Activated CD4-positive, CD25-positive, alpha-beta regulatory T cell (primary cell): ENCODE results near the gene CTSD.

Experiments used
- DNase-seq, 4 experiments: peaks; one replicate each; lab custom pipeline; 2025; lab: John Stamatoyannopoulos, UW

Gene CTSD

DNA sequence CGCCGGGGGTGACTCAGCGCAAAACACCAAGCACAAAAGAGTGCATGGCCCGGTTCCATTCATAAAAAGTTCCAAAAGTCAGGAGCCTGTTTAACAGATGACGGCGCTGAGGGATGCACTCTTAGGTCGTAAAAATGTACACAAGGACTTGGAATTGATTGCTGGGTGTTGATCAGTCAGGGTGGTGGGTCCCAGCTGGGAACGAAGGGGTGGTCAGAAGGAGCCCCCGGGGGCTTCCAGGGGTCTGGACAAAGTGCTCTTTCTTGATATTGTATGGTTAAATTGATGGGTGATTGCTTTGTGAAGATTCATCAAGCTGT, 34.1 kb downstream of the CTSD start:
- DNase-seq: no peak

DNA sequence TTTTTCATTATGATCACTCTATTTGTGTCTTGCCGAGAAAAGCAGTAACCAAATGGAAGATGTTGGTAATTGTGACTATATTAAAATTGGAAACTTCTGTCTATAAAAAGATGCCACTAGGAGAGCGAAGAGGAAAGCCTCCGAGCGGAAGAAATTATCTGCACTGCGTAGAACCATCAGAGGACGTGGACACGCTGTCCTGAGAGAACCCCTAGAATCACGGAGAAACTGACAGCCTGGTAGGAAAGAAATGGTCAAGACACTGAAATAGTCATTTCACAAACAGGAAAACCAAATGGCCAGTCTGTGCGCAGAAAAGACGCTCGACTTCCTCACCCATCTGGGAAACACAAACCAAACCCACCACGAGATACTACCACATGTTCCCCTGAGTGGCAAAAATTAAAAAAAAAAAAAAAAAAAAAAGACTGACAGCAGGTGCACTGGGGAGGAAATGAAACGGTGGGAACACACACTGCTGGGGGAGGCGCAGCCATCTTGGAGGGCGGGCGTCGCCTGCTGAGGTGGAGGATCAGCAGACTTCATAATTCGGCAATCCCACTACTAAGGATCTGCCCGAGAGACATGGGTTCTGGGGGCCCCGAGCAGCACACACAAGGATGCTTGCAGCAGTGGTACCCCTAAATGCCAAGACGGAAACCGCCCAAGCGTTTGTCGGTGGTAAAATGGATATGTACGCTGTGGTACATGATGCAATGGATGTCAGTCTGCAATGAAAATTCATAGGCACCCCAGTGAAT, 34.6 kb downstream of the CTSD start:
- DNase-seq: no peak

DNA sequence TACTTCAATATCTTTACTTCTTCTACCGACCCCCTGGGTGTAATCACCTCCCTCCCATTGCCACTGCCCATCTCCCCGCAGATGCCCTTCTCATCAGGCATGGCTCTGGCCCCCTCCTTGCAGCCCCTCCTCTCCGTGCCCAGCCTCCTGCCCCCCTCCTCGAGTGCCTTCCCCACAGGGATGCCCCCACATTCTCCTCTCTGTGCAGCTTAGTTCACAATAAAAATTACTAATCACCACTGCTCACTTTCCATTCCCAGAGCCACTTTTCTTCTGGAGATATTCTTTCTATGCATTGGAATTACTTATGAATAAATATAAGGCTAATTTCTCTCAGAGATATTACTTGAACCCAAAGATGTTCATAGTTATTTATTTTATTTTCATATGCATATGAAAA, 35.4 kb downstream of the CTSD start:
- no peak for DNase-seq

- no peak for DNase-seq
Measured at GRCh38 chr11:1727861-1728260, 35.9 kb downstream of the CTSD start.

DNA sequence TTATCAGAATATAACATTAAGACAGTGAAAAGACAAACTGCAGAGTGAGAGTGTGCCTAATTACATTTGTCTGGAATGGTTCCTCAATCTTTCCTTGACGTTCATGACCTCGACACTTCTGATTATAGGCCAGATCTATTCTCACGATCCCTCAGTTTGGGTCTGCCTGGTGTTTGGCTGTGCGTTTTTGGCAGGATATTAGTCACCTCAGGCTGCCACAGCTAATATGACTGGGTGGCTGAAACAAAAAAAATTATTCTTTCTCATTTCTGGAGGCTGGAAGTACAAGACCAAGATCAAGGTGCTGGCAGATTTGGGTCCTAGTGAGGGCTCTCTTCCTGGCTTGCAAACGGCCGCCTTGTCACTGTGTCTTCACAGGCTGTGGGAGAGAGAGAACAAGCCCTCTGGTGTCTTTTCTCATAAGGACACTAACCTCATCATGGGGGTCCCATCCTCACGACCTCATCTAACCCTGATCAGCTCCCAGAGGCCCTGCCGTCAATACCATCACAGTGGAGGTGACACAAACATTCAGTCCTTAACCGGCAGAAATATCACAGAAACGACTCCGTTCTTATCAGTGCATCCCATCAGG, 36.5 kb downstream of the CTSD start:
- no peak for DNase-seq

DNA sequence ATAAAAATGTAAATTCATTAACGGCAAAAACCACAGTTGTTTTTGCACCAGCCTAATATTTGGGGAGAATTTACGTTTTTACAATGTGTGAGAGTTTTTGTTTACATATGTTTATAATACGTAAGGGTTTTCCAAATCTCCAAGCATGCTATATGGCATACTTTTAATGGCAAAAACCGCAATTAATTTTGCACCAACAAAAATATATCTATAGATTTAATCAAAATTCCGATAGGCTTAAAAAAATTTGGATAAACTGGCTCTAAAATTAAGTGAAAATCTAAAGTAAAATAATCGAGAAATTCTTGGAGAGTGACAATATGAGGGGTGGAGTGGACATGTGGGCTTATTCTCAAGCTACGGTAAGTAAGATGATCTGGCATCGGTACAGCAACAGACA, 43.9 kb downstream of the CTSD start:
- no peak for DNase-seq

GRCh38 chr11:1718326-1718725, 45.4 kb downstream of the CTSD start:
- no peak for DNase-seq

DNA sequence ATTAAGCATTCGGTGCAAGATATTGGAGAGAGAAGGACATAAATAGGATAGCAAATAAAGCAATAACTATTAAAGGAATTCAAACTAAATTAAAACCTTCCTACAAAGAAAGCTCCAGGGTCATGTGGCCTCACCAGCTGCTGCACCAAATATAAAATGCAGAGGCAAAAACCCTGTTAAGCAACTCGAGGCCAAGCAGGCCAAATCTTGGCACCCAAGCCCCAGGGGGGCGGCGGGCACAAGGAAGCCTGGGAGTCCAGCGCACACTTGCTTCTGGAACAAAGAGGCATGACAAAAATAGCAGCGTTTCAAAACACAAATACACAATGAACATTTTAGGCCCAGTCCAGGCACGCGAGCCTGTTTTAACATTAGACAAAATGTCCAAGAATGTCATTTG, 46.0 kb downstream of the CTSD start:
- DNase-seq: no peak

DNA sequence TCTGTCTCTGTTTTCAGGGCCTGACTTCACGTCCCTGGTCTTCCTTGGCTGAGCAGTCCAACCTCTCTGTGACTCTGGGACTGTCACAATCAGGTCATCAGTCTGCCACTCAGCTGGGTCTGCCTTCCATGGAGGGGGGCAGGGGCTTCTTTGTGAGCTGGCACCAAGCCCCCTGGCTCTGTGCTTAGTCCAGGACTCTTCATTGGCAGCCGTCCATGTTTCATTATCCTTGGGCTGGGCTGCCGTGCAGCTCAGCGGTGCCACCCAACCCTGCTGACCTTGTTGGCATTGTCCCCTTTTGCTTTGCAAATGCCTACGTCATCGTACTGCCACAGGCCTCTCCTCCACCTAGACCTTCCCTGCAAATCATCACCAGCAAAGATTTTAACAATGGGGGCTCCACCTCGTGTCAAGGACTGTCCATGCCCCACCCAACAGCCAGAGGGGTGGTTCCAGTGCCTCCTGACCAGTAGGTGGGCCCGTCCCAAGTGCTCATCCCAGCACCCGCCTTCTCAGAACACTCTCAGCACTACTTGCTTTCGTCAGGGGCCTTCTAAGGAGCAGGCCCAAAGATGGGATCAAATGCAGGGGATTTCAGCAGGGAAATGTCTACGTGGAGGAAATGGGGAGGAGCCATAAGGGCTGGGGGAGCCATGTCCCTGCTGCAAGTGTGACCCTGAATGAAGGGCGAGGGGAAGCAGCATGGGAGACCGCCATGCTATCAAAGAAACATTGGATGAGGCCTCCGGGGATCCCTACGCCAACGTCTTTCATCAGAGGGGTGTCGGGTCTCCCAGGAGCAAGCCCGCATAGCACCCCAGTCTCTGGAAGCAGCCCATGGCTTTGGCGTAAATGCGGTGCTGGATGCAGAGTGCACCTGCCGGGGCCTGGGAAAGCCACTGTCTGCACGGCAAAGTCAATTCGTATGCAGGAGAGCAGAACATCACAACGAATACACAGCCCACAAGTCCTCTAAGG, 48.5 kb downstream of the CTSD start:
- no peak for DNase-seq

DNA sequence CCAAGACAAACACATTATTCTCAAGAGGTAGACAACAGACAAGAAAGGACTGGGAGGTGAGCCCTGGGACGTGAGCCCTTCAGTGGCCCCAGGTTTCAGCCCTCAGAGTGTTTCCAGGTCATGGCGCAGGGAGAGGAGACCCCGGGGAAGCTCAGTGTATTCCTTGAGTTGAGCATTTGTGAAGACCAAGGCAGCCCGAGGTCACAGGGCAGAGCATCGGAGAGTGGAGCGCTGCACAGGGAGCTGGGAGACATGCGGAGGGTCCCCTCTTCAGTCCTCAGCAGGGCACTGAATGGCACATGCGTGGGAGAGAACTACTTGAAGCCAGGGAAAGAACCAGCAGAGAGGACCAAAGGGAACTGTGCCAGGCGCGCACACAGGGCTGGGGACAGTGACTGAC, 55.0 kb downstream of the CTSD start:
- no peak for DNase-seq

GRCh38 chr11:1707751-1708150, 56.0 kb downstream of the CTSD start:
- DNase-seq: no peak

GRCh38 chr11:1706634-1707400, 56.9 kb downstream of the CTSD start:
- no peak for DNase-seq

DNA sequence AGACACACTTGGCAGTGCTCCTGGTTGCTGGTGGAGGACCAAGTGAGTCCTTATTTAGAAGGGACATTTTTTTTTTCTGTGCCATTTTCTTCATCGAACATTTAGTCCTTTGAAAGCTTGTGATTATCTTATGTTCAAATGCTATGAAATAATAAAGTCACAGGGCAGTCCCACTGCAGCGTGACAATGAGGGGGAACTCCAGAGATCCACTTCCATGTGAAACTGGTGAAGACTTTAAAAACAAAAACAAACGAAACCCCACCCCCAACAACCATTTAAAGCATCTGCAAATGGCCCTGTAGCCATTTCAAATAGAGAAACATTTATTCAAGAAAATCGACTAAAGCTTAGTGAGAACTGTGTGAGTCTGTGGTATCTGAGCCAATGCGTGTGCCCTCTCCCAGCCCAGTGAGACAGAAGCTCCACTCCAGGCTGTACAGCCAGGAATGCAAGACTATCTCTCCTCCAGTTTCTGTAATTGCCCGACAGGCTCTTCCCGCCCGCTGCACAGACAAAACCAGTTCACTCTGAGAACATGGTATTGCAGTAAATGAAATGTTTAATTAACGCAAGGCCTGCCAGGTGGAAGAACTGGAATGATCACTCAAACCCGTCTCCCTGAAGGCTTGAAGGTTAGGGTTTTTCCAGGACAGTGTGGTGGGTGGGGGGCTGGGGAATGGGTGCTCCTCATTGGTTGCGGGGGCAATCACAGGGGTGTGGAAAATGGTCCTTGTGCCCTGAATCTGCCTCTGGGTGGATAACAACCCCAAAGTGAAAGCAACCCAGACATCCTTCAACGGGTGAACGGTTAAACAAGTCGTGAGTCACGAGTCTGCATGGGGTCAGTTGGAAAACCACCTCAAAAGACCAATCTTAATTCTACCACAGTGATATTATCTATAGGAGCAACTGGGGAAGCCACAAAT, 58.3 kb downstream of the CTSD start:
- no peak for DNase-seq

GRCh38 chr11:1703146-1703545, 60.6 kb downstream of the CTSD start:
- no peak for DNase-seq
